DMS 273 treated with DMSO at 0.1 percent for 48 hours (cell line): ENCODE measurements around the gene UGT1A10.
A peak's percentile ranks its signal among the peaks of the same experiment; 100 is the strongest.

ENCODE experiments used
- DNase-seq: peaks from one replicate; lab custom pipeline; 2025; lab: John Stamatoyannopoulos, UW

UGT1A10 gene

DNA sequence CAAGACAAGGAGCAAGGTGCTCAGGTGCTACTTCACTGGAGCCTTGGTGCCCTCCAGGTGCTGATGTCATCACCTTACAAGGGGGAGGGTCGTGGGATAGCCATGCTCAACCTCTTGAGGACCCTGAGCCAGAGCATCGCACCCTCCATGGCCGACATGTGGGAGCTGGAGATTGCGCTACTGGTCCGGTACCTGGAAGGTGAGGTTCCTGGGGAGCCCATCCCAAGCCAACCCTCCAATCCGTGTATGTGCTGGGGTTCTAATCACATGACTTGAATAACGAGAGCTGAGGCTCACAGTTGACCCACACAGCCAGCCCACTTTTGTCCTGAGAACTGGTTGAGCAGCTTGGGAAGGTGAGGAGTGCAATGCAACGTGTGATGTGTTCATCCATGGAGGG is 167.7 kb downstream of the UGT1A10 start:
- no peak for DNase-seq

DNA sequence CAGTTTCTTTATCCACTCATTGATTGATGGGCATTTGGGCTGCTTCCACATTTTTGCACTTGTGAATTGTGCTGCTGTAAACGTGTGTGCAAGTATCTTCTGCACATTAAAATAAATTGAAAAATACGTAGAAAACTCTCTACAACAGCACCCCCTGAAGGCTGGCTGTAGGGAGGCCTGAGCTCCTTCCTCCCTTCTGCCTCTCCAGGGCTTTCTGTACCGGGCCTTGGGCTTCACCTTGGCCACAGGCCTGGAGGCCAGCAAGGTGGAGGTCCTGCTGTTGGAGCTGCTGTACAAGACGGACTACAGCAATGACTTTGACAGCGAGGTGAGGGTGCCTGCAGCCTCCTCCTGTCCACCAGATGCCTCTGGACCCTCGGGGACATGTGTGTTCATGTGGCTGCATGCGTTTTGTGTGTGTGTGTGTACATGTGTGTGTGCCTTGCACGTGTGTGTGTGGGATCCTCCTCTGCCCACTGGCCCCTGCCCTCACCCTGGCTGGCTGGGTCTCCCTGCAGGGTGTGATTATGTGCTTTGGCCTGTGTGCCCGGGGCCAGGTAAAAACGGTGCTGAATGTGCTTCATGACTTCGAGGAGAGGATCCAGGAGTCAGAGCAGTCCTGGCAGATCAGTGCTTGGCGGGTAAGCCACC is 171.1 kb downstream of the UGT1A10 start:
- DNase-seq = no peak

DNA sequence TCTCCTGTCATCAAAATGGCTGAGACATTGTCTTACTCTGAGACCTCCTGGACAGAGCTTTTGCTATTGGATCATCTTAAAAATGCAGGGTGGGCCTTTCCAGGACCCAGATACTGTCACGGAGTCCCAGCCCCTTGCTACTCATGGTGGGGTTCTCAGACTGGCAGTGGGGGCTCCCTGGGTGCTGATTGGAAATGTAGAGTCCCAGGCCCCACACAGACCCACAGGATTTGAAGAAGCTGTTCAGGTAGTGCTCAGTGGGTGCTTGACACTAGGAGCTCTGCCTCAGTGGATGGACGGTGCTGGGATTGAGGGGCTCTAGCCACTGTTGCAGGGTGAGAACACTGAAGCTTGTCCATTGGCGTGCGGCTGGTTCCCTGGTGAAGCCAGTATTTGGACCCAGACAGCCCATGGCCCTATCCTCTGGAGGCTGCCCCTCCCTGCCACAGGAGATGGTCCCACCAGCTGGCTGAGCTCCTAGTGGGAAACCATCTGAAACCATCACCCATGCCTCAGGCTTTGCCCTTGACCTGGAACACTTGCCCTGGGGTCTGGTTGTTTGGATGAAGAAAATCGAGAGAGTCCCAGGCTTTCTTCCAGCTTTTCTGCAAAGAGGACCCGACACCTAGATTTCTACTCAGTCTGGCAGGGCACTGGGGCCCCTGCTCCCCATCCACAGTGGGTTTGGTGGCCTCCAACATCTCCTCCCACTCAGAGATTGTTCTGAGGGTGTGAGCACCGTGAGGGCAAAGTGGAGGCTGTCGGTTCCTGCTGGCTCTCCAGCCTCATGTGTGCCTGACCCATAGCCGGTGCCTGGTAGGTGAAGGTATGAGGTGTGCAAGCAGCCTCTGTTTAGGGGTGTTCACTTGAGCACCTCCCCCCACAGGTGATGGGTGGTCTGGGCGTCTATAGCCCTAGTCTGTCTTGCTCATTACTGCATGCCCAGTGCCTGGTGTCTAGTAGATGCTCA is 172.0 kb downstream of the UGT1A10 start:
- DNase-seq = no peak

DNA sequence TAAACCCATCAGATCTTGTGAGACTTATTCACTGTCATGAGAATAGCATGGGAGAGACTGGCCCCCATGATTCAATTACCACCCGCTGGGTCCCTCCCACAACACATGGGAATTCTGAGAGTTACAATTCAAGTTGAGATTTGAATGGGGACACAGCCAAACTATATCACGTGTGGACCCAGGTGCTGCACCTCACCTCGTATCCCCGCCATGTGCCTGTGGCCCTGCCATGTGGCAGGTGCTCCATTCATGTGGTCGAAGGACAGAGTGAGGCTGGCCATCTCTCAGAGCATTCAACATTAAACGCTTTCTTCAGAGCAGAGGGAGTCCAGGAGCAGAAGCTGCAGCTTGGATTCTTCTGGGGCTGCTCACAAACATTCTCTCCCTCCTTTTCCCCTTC is 174.1 kb downstream of the UGT1A10 start:
- DNase-seq = no peak

DNA sequence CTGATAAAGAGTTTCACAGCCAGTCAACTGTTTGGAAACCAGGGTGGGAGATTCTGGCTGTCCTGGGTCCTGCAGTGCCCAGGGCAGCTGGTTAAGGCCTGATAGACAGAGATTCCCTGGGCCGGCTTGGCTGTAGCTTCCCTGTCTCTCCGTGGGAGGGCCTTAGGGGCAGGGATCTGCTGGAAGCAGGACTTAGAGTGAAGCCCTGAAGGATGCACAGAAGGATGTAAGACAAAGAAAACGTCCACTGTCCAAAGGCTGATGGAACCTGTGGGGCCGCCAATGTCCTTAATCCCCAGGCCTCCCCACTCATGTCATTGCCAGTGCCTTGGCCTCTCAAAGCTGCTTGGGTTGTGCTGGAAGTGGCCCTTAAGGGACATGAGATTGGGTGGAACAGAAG is 174.8 kb downstream of the UGT1A10 start:
- no peak for DNase-seq

DNA sequence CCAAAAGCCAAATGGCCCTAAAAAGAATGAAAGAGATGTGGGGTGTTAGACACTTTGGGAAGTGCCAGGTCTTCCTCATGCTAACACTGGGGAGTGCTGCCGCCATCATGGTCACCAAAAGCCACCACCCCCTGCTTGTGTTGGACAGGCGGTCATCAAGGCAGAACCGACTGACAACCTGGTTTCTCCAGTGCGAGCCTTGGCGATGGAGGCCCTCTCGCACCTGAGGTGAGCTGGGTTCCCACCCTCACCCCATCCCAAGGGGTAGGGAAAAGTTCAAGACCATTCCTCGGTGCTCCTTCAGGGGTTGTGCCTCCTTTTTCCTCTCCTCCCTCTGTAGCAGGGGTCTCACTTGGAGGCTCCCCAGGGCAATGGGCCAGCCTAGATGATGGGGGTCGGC is 175.5 kb downstream of the UGT1A10 start:
- DNase-seq = no peak

DNA sequence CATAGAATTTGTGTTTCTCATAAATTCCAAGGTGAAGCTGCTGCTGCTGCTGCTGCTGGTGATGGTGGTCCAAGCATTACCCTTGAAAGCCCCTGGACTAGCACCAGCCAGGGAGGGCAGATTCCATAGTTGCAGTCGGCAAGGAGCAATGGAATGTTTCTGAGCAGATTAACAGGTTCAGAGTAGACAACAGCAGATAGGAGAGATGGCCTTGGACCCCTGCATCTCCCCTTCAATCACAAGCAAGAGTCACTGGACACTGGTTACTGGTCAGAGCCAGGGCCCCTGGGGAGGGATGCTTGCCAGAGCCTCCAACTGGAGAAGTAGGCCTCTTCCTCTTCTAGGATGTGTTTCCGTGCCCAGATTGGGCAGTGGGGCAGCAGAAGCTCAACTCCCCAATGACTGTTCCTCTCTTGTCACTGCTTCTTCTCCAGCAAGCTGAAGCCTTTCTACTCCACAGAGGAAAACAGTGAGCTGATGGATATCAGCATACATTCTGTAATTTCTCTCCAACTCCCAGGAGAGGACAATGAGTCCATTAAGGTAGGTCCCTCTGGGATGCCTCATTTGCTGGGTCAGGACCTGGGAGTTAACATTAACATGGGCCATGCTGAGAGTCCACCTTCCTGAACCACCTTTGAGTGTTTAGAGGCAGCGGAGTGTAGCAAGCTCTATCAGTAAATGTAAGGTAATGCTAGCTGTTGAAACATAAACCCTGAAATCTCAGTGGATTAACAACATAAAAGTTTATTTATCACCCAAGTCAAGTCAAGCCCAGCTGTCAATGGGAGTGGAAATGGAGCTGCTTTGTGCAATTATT is 177.2 kb downstream of the UGT1A10 start:
- DNase-seq = no peak

DNA sequence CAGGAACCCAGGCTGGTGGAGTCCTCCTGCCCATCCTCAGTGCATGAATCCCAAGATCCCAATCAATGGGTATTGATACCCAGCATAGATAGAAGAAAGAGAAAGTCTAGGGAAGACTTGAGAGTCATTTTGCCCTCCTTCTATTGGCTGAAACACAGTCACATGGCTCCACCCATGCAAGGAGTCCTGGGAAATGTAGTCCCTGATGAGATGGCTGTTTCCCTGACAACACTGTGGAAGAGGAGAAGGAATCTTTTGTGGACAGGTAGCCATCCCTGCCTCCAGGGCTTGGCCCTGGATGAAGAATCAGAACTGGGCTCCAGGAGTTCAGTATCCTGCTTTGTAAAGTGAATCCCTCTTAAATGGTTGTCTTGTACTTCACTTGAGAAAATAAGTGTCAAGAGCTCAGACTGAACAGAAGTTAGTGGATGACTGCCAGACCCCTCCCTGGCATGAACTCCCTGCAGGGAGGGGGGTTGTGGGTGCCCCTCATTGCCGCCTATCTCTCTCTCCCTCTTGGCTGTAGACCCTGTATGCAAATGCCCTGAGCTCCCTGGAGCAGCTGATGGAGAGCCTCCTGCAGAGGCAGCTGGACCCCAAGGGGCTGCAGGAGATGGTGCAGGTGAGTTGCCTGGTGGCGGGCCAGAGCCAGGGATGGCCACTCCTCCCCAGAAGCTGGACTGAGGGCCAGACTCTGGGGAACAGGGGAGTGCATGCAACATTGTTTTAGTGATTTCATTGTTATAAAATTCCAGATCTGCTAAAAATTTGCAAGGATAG is 178.0 kb downstream of the UGT1A10 start:
- DNase-seq = no peak

DNA sequence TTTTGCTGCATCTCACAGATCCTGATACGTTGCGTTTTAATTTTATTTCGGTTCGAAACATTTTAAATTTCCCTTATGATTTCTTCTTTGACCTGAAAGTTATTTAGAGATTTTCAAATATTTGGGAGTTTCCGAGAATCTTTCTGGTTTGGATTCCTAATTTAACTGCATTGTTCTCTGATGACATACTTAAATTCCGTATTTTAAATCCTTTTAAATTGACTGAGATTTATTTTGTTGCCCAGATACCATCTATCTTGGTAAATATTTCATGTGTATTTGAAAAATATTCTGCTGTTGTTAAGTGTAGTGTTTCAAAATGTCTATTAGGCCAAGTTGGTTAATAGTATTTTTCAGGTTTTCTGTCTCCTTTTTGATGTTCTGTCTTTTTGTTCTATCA is 179.6 kb downstream of the UGT1A10 start:
- no peak for DNase-seq

DNA sequence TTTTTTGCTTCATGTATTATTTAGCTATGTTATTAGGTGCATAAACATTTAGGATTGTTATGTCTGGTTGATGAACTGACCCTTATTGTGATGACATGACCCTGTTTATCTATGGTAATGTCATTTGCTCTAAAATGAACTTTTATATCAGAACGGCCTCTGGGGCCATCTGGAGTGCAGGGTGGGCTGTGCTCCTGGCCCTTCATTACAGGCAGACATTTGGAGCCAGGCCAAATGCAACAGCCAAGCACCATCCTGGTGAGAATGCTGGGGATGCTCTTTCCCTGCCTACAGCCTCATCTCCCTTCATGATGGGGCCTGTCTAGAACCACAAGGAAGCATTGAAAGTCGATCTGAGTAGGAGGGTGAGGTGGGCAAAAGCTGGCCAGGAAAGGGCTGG is 180.1 kb downstream of the UGT1A10 start:
- peak; percentile 16 for DNase-seq

DNA sequence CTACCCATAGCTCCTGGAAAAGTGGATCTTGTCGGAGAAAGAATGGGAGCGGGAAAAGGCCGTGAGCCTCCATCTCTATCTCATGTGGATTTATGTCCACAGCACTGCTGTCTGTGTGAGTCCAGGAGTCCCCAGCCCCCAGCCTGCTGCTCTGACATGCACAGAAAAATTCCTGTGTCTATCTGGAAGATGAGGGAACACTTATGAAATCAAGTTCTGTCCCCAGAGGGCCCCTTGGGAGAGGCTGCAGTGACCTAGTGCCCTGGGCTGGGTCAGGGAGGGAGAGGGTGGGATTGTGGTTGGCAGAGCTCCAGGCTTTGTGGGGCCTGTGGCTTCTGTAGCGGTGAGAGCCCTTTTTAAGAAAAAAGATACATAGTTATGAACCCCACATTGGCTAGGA is 180.5 kb downstream of the UGT1A10 start:
- DNase-seq = no peak

DNA sequence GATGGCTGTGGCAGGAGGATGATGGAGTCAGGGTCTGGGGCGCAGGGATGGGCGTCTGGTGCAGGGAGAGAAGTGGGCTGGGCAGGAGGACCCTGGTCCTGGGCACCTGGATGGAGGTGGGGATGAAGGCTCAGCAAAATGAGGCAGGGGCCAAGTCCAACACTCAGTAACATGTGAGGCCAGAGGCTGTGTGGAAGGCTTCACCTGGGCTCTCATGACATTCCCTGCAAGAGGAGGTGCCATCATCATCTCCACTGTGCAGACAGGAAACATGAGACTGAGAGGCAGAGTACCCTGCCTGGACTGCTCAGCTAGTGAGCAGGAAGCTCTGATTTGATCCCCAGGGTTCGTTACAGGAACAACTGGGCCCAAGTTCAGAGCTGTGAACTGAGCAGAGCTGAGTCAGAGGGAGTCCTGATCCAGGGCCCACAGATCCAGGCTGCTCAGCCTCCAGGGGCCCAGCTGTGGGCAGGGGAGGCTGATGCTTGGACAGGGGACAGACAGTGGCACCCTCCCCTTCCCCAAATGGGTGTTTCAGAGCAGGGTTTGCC is 181.2 kb downstream of the UGT1A10 start:
- no peak for DNase-seq

DNA sequence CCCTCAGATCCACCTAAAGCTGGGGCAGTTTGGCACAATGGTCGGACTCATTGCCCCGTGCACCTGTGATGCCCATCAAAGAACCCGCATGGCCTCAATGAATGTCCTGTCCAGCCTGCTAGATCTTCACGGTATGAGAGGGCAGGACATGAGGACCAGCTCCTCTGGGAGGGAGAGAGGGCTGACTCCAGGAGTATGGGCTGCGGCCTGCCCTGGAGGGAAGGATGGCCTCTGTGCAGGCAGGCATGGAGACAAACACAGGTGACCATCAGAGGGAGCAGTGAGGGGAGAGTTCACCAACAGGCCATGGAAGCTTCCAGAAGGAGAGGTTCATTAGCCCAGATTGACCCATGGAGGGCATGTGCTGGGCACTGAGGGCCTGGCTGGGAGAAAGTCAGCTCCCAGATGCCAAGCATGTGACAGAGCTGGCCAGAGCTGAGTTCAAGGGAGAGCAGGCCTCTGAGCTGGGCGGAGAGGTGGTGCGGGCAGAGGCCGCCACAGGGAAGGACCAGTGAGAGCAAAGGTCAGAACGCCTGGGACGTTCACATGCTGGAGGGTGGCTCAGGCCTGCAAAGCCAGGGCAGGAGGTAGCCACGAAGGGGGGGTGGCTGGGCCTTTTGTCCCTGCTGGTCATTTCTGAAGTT is 181.9 kb downstream of the UGT1A10 start:
- no peak for DNase-seq

DNA sequence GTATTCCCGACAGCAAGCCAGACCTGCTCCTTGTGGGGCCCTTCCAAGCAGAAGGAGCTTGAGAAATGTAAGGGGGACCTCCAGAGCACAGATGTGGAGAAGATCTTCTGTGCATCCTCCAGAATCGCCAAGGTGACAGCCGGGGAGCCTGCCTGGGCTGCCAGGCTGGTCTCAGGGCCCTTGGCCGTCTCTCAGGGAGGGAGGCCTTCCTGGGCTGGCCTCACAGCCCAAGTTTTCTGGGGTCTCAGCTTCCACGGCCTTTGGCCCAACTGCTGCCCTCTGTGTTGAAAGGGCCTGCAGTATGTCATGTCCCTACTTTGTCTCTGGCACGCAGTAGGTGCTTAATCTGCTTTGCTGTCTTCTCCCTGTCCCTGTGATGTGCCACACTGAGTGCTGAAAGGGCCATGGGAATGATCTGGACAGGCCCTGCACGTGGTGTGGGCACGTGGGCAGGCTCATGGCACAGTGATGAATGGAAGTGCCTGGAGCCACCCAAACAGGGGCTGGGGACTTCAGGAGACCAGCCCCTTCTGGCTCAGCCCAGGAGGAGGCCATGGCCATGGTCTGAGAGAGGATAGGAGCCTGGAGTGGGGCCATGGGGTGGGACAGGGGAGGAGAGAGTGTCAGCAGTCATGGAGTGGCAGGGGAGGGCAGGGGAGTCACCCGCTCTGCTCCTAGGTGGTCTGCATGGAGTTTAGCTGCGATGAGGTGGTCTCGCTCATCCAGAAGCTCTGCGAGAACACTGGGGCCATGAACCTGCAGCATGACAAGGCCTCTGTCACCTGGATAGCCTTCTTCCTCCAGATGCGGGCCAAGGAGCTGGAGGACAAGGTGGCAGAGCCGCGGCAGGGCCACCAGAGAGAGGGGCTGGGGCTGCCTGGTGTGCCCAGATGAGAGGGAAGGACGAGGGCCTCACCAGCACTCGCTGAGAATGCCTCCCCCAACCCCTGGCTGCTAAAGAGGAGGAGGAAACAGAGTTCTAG is 182.7 kb downstream of the UGT1A10 start:
- DNase-seq = no peak

DNA sequence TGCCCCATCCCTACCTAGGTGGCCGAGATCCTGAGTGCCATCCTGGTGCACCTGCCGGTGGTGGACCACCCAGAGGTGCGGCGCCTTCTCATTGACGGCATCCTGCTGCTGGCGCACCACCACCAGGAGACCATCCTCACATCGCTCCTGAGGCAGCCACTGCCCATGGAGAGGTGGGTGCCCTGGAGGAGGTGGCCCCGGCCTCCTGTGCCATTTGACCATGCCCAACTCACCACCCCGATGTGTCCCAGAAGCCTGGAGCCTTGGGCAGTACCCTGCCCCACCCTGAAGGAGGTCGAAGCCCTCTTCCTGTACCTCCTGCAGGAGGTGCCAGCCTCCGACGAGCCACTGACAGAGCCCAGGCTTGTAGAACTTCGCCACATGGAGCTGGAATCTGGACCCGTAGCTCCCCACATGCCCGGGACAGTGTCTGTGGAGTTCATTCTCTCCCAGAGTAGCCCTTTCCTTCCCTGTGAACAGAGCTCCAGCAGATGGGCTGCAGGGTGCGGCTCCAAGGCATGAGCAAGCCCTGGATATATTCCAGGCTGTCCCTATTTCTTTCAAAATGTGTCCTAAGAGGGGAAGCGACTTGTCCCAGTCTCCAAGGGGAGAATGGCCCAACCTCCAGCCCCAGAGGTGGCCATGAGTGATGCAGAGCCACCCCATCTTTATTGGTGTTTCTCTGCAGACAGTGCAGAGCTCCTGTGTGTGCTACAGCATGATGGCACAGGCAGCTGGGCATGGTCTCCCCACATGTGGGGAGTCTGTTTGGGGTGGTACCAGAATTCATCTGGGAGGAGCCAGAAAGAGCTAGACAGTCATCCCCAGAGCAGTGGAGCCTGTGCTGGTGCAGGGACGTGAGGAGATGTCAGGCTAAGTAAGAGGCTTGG is 183.9 kb downstream of the UGT1A10 start:
- DNase-seq = no peak

DNA sequence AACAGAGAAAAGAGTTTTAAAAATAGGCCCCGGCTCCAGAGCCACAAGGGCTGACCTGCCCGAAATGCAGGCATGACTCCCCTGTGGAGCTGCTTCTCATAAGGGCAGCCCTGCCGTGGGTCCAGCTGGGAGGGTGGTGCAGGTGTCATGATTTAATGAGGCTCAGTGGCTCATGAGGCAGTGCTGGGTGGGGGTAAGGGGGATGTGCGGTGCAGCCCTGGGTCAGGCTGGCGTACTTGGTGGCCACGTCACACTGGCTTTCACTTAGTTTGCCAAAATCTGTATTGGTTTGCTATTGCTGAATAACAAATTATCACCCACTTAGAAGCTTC is 184.5 kb downstream of the UGT1A10 start:
- no peak for DNase-seq

DNA sequence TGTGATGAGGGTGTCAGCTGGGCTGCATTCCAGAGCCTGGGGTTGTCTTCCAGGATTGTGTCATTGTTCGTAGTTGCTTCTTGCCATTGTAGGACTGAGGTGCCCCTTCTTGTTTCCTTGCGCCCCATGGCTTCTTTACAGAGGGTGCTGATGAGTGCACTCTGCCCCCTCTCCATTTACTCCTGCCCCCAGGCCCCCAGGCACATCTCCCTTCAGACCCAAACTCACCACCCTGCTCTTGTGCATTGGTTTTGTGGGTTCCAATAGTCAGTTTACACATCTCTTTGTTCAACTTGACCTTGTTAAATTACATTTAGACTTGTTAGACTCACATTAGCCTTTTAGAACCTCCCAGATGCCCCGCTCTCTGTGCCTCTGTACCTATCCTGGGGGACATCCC is 184.9 kb downstream of the UGT1A10 start:
- no peak for DNase-seq

DNA sequence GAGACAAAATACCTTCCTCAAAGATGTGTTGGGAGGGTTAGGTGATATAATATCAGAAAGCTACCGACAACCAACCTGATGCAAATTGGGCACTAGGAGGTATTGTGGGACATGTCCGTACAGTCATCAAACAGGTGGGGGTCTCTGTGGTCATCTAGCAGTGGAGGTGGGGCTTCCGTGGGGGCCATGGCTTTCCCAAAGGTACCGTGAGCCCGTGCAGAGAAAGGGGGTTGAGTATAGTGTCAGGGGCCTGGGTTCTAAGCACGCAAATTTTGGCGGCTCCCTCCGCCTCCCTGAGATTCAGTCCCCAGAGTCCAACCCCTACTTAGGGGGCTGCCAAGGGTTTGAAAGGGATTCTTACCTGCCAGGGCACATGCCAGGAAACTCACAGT is 185.5 kb downstream of the UGT1A10 start:
- DNase-seq = no peak
